ENCODE data around the gene ZNF417. TPM values are rescaled to one million over a fixed set of nuclear protein-coding genes. Genes with fewer than 3 reads are reported as not detected.
A peak's percentile ranks its signal among the peaks of the same experiment; 100 is the strongest.
"Not testable (repeated sequence)": the region's sequence is repeated elsewhere in the genome, so short reads cannot be mapped to it uniquely, and the experiment has no call there.

ZNF417 gene
- 10 to 100 TPM; 32.1 to 46.7 (median 36.4) TPM for total RNA-seq
- 40.2 TPM for total RNA-seq (2013)

DNA sequence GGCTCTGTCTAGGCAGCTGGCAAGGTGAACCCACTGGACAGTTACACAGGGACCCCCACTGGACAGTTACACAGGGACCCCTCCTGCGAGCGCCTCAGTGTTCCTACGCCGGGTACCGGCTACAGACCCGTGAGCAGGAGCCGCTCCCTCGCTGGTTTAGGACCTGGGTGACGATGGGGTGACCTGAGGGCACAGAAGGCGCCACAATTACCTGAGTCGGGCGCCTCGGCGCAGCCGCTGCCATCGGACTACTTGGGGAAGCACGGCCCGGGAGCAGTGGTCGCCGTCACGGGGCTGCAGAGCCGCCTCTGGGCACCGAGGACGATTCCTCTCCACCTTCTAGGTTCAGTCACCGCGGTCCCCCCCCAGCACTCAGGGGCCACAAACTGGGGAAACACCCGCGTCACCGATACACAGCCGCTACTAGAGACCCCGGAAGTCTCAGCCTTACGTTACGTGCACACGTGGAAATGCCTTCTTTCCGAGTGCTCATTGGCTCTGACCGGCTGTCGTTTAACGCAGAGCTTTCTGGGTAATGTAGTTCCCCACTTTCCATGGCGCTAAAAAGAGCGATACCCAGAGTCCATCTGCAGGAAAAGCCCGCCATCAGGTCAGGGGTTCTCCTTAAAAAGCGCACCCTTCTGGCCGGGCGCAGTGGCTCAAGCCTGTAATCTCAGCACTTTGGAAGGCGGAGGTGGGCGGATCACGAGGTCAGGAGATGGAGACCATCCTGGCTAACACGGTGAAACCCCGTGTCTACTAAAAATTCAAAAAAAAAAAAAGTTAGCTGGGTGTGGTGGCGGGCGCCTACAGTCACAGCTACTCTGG is at the start of gene ZNF417:
Gene ZNF417, minus strand, starts transcription at position 425 of the 828 bp plus-strand sequence. Its CDS starts 181 bp downstream, at position 244.
- H3K27me3 ChIP-seq (ENCODE audit: control insufficient read depth, insufficient read depth, low read length); H3K9me3 ChIP-seq (ENCODE audit: control insufficient read depth, insufficient read depth, low read length); H3K36me3 ChIP-seq (ENCODE audit: control insufficient read depth, insufficient read depth, low read length); H3K9me3 Mint-ChIP-seq; H3K27me3 Mint-ChIP-seq (ENCODE audit: low read depth in 2 of 2): not testable (repeated sequence)
- H3K36me3 Mint-ChIP-seq = peaks cover 16% of the 10 kb centered on the region
- H3K4me1 Mint-ChIP-seq = peaks cover 41 to 47% of the 10 kb centered on the region in 2 donors
- Histone ChIP-seq H3K4me3 (ENCODE audit: low read length) (peak within 1 kb of the TSS; percentile 91), H3K4me1 (ENCODE audit: control insufficient read depth, insufficient read depth, low read length) (peaks cover 16% of the 10 kb centered on the region), H3K27ac (ENCODE audit: low read length) (peak within 1 kb of the TSS; percentile 84)
- H3K4me3 Mint-ChIP-seq = peak within 1 kb of the TSS; percentile 97
- ATAC-seq (peak; percentile 95 to 99 (median 97)), DNase-seq (peak; percentile 86 to 96)
- under 1% methylated on average over 49 of the region's 51 CpGs for WGBS (ENCODE audit: insufficient coverage)
- H3K27ac Mint-ChIP-seq = peak within 1 kb of the TSS; percentile 99
- intact Hi-C loops (cut with micrococcal nuclease) = loop anchor here (1.0 to 10.0 kb wide), 3 partner anchors 28 to 88 kb away; partner anchors contain the start of genes ZNF256, ZNF606 and ZNF814

DNA sequence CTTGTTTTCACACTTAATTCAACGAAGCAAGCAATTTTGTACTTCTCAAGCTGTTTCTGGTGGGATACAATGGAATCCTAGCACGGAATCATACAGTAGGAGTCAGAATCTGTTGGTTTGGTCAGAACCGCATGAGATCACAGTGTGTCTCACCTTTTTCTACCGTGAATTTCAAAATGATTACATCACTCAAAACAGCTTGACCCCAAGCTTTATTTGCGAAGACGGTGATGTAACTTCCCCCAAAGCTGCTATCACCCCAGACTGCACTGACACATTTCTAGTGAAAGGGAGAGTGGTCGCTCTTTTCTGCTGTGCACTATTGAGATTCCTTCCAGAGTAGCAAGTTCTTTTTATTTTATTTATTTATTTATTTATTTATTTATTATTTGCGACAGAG is 48.4 kb upstream of the ZNF417 start:
- no peak for ATAC-seq
- H3K4me3 ChIP-seq (ENCODE audit: low read length) = no peak overlapping the region
- no peaks in the 10 kb centered on the region for H3K4me1 Mint-ChIP-seq
- H3K36me3 Mint-ChIP-seq = peaks cover 15% of the 10 kb centered on the region
- H3K9me3 ChIP-seq (ENCODE audit: control insufficient read depth, insufficient read depth, low read length) = peaks cover 61% of the 10 kb centered on the region
- no peak overlapping the region for H3K27ac ChIP-seq (ENCODE audit: low read length)
- 87% methylated on average over 7 of the region's 8 CpGs for WGBS (ENCODE audit: insufficient coverage)
- H3K9me3 Mint-ChIP-seq = peaks cover 14 to 17% of the 10 kb centered on the region in 2 donors
- no peak for DNase-seq
- H3K4me1 ChIP-seq (ENCODE audit: control insufficient read depth, insufficient read depth, low read length) = no peaks in the 10 kb centered on the region
- H3K4me3 Mint-ChIP-seq = no peak overlapping the region
- no peaks in the 10 kb centered on the region for H3K27me3 ChIP-seq (ENCODE audit: control insufficient read depth, insufficient read depth, low read length)
- TF ChIP-seq, protein P1, sequence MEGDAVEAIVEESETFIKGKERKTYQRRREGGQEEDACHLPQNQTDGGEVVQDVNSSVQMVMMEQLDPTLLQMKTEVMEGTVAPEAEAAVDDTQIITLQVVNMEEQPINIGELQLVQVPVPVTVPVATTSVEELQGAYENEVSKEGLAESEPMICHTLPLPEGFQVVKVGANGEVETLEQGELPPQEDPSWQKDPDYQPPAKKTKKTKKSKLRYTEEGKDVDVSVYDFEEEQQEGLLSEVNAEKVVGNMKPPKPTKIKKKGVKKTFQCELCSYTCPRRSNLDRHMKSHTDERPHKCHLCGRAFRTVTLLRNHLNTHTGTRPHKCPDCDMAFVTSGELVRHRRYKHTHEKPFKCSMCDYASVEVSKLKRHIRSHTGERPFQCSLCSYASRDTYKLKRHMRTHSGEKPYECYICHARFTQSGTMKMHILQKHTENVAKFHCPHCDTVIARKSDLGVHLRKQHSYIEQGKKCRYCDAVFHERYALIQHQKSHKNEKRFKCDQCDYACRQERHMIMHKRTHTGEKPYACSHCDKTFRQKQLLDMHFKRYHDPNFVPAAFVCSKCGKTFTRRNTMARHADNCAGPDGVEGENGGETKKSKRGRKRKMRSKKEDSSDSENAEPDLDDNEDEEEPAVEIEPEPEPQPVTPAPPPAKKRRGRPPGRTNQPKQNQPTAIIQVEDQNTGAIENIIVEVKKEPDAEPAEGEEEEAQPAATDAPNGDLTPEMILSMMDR (IDR thresholded peaks at IDR 0.05) = no peak
- intact Hi-C loops (cut with micrococcal nuclease) = no loop called here
- no peaks in the 10 kb centered on the region for H3K36me3 ChIP-seq (ENCODE audit: control insufficient read depth, insufficient read depth, low read length)
- H3K27ac Mint-ChIP-seq = no peak overlapping the region
- no peaks in the 10 kb centered on the region for H3K27me3 Mint-ChIP-seq (ENCODE audit: low read depth in 2 of 2)

DNA sequence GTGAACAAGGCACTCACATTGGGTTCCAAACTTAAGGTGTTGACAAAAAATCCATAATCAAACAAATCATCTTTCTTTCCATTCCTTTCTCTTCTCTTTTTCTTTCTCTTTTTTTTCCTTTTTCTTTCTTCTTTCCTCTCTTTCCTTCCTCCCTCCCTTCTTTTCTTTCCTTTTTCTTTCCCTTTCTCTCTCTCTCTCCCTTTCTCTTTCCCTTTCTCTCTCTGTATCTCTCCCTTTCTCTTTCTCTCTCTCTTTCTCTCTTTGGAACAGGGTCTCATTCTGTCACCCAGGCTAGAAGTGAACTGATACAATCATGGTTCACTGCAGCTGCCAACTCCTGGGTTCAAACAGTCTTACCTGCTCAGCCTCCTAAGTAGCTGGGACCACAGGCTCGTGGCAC is 45.4 kb upstream of the ZNF417 start:
- intact Hi-C loops (cut with micrococcal nuclease) = no loop called here
- TF ChIP-seq, protein P1 (IDR thresholded peaks at IDR 0.05) = no peak
- Histone ChIP-seq H3K4me1 (ENCODE audit: control insufficient read depth, insufficient read depth, low read length) (no peaks in the 10 kb centered on the region), H3K4me3 (ENCODE audit: low read length) (no peak overlapping the region), H3K27me3 (ENCODE audit: control insufficient read depth, insufficient read depth, low read length) (no peaks in the 10 kb centered on the region), H3K36me3 (ENCODE audit: control insufficient read depth, insufficient read depth, low read length) (no peaks in the 10 kb centered on the region), H3K27ac (ENCODE audit: low read length) (no peak overlapping the region), H3K9me3 (ENCODE audit: control insufficient read depth, insufficient read depth, low read length) (peaks cover 48% of the 10 kb centered on the region)
- H3K27ac Mint-ChIP-seq = no peak overlapping the region
- ATAC-seq (no peak), DNase-seq (no peak)
- H3K27me3 Mint-ChIP-seq (ENCODE audit: low read depth in 2 of 2) = peaks cover 1 to 5% of the 10 kb centered on the region in 2 donors
- H3K36me3 Mint-ChIP-seq = peaks cover 12% of the 10 kb centered on the region
- H3K9me3 Mint-ChIP-seq = peaks cover 10 to 15% of the 10 kb centered on the region in 2 donors
- no peak overlapping the region for H3K4me3 Mint-ChIP-seq
- H3K4me1 Mint-ChIP-seq = no peaks in the 10 kb centered on the region
- 86% methylated on average over 1 of the region's 1 CpG for WGBS (ENCODE audit: insufficient coverage)

DNA sequence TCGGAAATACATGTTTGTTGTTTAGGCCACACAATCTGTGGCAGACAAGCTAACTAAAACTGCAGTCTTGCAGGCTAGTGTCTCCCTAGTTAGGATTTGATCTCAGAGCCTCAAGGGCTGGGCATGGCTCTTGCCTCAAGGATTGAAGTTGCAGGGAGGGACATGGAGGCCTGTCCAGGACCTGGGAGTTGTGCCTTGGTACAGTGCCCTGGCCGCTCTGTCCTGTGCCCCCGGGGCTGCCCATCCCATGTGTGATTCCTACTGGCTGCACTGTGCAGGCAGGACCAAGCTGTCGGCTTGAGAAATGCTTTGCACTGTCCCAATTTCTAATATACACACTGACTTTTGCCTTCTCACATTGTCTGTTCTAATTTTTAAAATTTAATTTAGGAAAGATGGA is 38.6 kb upstream of the ZNF417 start:
- Mint-ChIP-seq H3K4me1 (no peaks in the 10 kb centered on the region), H3K9me3 (peaks cover 2 to 6% of the 10 kb centered on the region in 2 donors), H3K27me3 (ENCODE audit: low read depth in 2 of 2) (peaks cover 5 to 9% of the 10 kb centered on the region in 2 donors), H3K4me3 (no peak overlapping the region), H3K36me3 (peaks cover 7% of the 10 kb centered on the region), H3K27ac (no peak overlapping the region)
- 95% methylated on average over 4 of the region's 4 CpGs for WGBS (ENCODE audit: insufficient coverage)
- ATAC-seq (no peak), DNase-seq (no peak)
- no peaks in the 10 kb centered on the region for H3K36me3 ChIP-seq (ENCODE audit: control insufficient read depth, insufficient read depth, low read length)
- H3K9me3 ChIP-seq (ENCODE audit: control insufficient read depth, insufficient read depth, low read length) = peaks cover 26% of the 10 kb centered on the region
- no peak overlapping the region for H3K4me3 ChIP-seq (ENCODE audit: low read length)
- H3K27ac ChIP-seq (ENCODE audit: low read length) = no peak overlapping the region
- intact Hi-C loops (cut with micrococcal nuclease) = no loop called here
- TF ChIP-seq, protein P1 (IDR thresholded peaks at IDR 0.05) = no peak
- H3K4me1 ChIP-seq (ENCODE audit: control insufficient read depth, insufficient read depth, low read length) = no peaks in the 10 kb centered on the region
- H3K27me3 ChIP-seq (ENCODE audit: control insufficient read depth, insufficient read depth, low read length) = no peaks in the 10 kb centered on the region
